ENCODE data around the gene CUTA. TPM values are rescaled to one million over a fixed set of nuclear protein-coding genes. Genes with fewer than 3 reads are reported as not detected.

Gene CUTA
- polyA plus RNA-seq, 3 donors: 225 to 264 (median 238) TPM

DNA sequence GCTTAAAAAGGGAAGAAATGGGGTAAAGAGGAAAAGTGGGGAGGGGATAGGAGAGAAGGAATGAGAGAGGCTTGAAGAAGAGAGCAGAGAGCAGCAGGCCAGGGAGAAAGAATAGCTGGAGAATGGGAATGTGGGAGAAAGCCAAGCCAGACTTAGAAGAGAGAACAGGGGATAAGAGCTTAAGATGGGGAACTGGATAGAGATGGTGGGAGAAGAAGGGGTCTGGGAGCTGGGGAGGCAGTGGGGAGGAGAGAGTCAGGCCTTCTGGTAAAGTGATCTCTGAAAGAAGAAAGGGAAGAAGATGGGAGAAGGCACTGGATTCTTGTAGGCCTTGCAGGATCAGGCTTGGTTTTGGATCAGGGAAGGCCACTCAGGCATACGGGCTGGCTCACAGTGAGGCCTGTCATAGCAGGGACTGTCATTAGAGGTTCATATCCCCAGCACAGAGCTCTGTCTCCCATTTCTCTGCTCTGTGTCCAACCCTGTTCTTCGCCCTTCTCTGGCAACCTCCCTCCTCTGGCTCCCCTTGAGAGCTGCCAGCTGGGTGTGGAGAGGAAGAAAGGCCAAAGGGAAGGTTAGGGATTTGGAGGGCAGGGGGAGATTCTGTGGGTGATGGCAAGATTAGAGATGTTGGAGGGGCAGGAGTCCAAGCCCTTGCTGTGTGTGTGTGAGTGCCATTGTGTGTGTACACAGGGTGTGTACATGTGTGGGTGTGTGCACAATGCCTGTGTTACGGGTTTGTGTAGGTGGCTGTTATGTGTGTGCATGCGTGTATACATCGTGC is 11.3 kb upstream of the CUTA start:
- no peak for DNase-seq

DNA sequence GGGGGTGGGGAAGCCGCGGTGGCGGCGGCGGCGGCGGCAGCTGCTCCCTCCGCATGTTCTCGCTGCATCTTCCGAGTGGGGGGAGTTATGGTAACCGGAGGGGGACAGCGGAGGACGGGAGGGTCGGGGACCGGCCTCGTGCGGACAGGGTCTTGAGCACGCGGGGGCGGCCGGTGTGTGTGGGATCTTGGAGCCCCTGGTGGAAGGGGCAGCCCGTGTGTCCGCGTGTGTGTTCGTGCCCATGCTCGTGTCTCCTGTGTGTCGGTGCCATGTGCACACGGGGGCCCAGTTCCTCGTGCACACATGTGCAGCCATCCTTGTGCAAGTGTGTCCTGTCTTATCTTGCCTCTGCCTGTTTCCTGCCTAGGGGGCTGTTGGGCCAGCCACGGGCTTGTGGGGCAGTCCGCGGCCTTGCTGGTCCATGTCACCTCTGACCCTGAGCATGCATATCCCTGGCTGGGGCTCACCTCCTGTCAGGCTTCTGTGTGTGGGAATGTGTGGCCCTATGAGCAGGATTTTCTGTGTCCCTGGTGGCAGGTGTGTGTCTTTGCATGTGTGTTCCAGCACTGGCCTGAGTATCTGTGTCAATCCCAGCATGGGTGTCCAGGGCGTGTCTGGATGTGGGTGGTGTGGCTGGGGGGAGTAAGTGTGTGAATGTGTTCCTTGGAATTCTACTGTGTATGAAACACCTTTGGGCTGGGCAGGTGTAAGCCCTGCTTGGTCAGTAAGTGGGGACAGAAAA is 10.5 kb upstream of the CUTA start:
- no peak for DNase-seq

DNA sequence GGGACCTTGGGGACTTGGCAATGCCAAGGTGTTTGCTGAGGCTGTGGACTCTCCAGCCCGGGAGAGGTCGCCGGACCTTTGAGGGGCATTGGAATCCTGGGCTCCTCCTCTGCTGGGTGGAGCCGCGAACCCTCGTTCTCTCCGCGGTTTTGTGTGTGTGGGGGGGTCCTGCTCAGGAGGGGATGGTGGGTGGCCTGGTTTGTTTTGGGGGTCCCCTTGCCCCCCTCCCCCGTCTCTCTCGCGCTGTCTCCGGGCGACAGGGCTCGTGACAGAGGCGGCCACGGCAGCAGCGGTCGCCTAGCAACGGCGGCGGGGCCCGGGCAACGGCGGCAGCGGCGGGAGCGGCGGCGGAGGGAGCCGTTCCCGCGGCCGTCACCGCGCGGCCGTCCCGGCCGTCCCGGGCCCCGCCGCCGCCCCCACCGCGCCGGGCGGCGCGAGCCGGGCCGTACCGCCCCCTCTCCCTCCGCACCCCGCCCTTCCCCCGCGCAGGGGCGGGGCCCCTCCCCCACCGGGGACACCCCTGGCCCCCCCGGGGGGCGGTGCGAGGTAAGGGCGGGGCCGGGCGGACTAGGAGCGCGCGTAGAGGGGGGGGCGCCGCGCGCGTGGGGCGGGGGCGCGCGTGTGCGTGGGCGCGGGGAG is 9.8 kb upstream of the CUTA start:
- no peak for DNase-seq

DNA sequence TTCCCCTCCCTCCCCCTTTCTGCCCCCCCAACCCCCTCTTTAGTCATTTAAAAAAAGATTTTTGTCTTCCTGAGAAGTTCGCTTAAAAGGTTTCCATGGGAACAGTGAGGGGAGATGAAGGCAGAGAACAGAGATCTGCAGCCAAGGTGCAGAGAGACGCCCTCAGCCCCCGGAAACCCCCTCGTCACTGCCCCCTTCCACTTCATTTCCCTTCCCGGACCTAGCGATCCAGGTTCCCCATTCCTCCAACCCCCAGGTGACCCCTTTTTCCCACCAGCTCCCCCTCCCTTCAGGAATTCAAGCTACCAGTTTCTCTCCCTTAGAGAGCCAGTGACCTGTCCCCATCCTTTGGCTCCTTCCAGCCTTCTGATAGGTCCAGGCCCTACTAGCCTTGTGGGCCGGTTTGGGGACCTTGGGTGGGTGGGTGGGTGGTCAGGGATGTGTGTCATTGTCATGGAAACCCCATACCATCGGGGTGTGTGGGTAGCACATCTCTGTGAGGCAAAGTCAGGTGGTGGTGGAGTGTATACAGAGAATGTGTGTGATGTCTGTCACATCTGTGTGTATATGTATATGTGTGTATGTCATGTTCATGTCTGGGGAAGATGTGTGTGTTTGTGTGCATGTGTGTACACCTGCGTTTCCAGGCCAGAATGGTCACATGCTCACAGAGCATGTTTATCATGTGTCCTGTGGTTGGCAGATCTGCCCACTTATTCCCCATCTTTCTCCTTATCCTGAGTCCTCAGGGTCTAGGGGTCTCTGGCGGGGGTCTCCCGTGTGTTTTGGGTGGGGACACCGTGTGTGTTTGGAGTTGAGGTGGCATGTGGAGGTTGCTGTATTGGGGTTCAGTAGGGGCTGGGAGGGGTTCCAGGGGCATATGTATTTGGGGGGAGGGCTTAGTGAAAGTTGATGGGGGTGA is 8.9 kb upstream of the CUTA start:
- DNase-seq: no peak

DNA sequence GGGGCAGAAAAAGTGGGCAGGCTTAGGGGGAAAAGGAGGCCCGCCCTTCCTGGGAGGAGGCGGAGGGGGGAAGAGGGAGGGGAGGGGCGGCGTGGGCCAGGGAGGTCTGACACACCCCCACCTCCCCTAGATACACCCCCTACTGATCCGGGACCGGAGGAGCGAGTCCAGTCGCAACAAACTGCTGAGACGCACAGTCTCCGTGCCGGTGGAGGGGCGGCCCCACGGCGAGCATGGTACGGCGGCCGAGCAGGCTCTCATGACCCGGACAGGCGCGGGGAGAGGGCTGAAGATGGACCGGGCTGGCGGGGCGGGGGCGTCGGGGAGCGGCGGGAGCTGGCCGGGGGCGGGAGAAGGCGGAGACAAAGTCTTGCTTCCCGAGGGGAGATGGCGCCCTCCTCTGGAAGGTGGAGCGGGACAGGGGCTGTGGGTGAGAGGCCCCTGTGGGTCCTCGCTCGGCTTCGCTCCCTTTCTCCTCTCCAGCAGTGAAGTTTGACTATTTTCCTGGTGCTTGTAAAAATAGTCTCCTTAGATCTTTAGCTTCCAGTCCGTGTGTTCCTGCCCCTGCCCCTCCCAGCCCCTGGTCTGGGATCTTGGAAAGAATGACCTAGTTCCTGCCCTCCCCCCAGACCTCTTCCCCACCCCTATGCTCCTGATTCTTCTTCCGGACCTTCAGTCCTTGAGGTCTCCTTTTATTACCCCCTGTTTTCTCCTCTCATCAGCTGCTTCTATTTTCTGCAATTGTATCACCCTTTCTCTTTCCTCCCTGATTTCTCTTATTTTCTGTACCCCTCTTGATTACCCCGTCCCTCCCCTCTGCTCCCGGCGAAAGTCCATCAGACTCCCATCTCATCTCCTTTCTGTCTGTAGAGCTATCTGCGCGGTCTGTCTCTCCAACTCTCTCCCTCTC is 8.0 kb upstream of the CUTA start:
- peak; percentile 82 for DNase-seq

DNA sequence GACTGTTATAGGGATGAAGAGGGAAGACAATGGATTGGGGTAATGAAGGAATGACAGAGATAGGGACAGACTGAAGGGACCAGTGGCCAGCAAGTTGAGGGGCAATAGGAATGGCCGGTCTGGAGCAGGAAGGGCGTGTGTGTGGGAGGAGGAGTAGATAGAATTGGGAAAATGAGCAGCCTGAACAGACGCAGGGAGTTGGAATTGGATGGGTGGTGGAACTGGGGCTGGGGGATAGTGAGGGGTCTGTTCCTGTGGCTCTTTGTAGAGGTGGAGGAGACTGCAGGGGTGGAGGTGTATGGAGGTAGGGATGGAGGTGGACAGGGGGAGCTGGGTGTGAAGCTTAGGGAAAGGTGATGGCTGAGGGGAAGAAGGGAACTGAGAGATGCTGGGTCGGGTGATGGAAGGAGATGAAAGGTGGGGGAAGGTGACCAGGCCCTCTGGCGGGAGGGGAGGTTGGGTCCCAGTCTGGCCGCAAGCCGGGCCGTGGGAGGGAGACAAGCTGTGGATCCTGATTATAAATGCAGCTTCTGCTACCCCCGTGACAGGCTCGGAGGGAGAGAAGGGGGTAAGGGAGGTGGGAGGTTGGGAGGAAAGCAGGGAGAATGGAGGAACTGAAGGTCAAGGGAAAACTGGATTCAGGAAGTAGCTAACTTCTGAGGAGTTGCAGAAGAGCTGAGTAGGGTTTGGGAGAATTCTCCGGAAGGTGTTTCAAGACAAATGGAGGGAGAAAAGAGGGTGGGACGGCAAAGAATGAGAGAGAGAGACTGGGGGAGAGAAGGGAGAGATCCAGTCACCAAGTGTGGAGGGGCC is 7.2 kb upstream of the CUTA start:
- DNase-seq: no peak

DNA sequence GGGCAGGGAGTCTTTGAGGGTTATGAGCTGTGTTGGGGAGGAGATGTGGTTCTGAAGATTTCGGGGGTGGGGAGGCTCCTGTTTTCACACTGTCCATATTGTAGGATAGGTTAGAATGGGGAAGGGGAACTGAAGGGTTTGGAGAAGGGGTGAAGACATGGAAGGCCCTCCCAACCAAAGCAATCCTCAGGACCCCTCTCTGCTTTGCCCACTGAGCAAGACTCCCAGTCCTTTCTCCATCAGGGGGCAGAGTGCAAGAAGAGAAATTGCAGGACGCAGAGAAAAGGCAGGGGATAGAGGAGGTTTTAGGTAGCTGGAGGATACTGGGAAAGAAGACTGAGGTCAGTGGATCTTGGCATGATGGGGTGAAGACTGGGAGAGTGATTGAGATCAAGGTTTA is 5.9 kb upstream of the CUTA start:
- no peak for DNase-seq

DNA sequence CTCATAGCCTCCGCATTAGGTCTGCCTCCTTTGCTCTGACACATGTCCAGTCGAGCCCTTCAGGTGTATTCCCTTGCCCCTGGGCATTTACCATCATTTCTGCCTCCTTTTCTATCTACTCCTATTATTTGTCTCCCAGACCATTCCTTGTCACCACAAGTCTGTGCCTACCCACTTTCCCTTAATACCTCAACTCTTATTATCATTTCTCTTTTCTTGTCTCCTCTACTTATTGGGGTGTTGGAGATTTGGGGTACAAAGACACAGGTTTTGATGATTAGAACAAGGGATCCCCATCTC is 3.4 kb upstream of the CUTA start:
- DNase-seq: no peak

DNA sequence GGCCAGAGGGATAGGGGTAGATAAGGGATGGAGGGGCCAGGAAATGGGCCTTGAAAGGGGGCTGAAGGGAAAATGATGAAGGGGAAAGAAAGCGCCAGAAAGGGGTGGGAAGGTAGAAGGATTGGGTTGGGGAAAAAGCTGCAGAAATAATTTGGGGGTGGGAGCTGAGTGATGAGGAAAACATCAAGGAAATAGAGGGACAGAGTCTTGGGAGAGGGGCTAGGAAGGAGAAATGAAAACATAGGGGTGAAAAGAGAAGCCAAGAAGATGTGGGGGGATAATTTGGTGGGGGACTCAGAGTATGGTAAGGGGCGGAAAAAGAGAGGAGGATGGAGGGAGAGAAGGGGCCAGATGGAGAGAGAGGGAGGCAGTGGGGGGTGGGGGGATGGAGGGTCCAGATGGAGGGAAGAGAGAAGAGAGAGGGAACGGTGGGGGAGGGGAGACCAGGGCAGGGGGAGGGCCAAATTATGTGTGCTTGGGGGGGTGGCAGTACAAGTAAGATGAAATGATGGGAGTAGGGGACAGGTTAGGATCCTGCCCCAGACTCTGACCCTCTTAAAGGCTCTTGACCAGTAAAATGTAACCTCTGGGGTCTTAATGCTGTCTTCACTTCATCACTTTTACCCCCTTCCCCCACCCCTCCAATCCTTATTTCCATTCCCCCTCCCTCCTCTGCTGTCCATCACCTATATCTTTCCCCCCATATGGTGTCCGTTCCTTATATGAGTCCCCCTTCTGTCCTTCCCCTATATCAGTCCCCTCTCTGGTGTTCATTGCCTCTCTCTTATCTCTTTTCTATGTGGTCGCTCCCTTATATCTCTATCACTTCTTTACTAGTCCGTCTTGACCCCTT is 2.8 kb upstream of the CUTA start:
- DNase-seq: no peak

DNA sequence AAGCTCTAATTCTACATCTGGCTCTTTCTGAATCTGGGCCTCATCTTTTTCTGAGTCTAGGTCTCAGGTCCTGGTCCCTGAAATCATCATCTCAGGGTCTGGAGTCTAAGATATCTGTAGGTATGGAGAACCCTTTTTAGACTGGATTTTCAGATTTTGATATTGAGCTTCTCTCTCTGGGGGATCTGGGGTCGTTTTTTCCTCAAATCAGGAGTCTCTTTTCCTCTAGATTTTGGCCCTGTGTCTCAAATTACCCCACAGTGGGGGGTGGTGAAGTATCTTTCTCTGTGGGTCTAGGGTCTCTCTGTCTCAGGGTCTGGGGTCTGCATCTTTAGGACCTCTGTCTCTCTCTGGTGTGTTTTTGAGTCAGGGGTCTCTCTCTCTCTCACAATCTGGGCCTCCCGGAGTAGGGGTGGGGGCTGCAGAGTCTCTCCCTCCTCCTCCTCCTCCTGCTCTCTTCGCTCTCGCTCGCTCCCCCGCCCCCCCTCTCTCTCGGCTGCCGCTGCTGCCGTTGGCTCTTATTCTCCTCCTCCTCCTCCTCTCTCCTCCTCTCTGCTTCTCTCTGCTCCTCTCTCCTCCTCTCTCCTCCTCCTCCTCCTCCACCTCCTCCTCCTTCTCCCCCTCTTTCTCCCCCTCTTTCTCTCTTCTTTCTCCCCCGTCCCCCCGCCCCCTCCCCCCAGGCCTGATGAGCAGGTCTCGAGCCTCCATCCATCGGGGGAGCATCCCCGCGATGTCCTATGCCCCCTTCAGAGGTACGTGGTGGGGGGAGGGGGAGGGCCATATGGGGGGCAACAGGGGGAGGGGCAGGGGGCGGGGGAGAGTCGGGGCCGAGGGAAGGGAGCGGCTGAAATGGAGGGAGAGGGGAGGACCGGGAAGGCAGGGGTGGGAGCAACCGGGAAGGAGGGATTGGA is 1.9 kb upstream of the CUTA start, which contains the start of gene SYNGAP1:
Gene SYNGAP1 (plus strand): TSS at position 486 of the 911 bp plus-strand sequence. CDS start 200 bp downstream, at position 686.
- DNase-seq: no peak

DNA sequence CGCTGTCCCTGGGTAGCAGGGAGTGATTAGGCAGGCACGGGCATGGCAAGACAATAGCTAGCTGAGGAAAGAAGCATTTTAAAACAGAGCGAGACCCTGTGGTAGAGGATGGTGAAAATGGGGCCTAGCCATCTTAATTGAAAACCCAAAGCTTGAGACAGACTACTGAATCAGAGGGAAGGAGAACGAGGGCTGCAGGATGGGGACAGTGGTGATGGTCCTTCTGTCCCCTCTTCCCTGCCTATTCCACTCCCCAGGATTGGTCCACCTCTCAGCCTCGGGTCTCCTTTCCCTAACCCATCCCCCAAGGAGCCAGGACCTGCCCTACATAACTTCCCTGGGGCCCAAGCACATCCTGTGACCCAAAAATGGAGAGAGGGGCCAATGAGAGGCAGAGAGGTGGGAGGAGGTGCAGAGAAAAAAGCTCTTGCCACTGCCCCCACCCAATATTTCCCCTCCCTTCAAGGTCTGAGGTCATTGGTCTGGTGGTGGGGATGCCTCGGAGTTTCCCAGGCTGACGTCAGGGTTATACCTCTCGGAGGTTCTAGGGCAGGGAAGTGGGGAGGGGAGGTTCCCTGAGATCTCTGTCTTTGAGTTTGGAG is 884 bp upstream of the CUTA start:
- no peak for DNase-seq

DNA sequence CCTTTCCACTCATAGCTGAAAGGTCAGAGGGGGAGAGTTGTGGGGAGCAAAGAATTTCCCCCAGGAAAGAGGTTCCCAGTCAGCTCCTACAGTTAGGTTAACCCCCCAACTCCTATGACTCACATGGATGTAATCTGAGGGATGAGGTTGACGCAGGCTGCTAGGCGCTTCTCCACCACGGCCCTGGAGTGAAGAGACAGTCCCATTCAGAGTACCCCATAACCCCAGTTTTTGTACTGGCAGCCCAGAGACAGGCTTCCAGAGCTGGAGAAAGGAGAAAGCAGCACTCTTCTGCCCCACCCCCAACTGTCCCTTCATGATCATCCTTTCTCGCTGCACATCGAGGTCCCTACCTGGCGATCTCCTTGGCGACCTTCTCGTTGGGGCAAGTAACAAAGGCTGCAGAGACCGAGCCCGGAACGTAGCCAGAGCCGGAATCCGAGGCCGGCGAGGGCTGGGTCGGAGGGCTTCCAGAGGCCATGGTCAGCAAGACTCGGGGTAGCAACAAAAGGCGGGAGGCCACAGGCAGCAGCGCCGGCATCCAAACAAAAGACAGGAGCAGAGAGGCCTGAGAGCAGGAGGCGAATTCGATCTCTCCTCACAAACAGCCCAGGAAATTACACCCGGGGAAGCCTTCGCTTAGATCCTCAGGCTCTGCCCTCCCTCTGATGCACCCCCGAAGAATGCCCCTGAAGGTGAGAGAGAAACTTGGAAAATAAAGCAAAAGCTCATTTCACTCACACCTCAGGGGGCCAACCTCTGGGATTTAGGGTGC is 592 bp downstream of the CUTA start:
- DNase-seq: no peak

DNA sequence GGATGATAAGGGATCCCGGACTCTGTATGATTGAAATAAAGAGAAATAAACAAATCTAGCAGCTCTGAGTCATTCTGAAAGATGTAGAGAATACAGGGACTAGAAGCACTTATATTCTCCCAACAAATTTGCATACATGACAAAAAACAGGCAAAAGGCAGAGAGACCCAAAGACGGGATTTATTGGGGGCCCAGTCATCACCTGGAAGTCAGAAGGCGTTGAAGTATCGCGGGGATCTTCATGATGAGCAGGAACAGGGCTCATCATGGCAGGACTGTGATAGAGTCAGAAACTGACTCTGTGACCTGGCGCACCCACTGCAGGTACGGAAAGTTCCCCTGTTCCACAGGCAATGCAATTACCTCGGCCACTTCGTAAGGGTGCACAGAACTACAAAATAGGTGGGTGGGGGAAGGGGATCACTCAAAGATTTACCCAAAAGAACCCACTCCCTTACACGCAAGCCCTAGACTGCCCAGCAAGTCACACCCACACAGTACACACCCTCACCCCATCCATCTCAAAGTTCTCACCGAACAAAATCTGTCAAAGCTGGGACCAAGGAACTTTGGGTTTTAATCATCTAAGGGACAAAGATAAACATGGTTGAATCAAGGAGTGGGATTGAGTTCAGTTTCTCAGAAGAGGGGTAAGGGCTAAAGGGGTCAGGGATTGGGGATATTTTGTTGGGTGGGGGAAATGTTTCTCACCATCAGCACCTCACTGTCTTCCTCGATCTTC is 1.4 kb downstream of the CUTA start:
- no peak for DNase-seq

DNA sequence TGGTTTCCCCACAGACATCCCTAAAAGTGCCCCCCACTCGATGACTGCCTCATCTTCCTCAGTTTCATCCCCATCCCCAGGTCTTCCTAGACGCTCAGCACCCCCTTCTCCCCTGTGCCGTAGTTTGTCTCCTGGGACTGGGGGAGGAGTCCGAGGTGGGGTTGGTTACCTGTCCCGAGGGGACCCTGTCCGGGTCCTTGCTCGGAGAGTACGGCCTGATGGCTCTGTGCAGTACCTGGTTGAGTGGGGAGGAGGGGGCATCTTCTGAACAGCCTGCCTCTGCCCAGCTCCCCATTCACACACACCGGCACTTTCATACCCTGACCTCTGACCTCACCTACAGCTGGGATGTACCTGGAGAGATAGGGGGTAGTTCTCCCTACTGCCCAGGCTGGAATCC is 2.1 kb downstream of the CUTA start:
- DNase-seq: no peak

DNA sequence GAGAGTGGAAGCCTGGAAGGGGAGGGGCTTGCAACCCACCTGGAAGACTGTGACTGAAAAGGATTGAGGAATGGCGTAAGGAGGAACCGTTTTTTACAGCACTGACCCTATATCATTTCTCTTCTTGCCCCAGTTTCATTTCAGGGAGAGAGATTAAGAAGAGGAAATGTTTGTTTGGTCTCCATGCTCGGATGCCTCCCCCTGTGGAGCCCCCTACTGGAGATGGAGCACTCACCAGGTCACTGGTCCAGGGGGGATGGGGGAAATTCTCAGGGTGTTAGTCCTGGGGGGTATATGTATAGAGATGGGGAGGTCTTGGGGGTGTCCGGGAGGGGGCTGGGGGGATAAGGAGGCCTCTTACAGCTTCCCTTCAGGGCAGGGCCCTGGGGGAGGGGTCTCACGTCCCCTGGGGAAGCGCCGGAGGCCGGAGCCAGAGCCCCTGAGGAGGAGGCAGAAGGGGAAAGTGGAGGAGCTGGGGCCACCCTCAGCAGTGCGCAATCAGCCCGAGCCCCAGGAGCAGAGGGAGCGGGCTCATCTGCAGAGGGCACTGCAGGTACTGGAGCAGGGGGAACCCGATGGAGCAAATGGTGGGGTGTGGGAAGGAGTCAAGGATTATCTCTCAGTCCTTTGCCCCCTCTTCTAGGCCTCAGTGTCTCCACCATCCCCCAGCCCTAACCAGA is 3.2 kb downstream of the CUTA start:
- DNase-seq: no peak

All from renal pelvis (tissue), 4 donors.